K562 (cell line): ENCODE measurements around the gene PLA2G4F. TPM values are rescaled to one million over a fixed set of nuclear protein-coding genes. Genes with fewer than 3 reads are reported as not detected.

Source experiments
- E2F4 ChIP-seq: sonication (generic); formaldehyde crosslinking; IDR thresholded peaks from 2 replicates; pipeline ENCODE4 v1.8.0; 2022; ENCODE audit warnings: mild to moderate bottlenecking, low read depth, missing genetic modification reagents
- ELK1 ChIP-seq: sonication (generic); formaldehyde crosslinking; IDR thresholded peaks from 2 replicates; pipeline ENCODE4 v1.8.1; 2022; ENCODE audit warnings: missing genetic modification reagents
- ILK ChIP-seq: fragments of 450-650 bp; IDR thresholded peaks from 2 replicates; pipeline ENCODE4 v1.6.1; 2016; ENCODE audit warnings: missing genetic modification characterization, low read depth, mild to moderate bottlenecking, missing compliant biosample characterization, moderate library complexity, borderline replicate concordance
- PHTF2 ChIP-seq: fragments of 250-450 bp; sonication (Bioruptor Pico); IDR thresholded peaks from 2 replicates; pipeline ENCODE4 v1.5.0; 2021; ENCODE audit warnings: mild to moderate bottlenecking
- POLR2H ChIP-seq: IDR thresholded peaks from 2 replicates; pipeline ENCODE4 v1.6.1; 2016; ENCODE audit warnings: missing genetic modification characterization, low read depth, mild to moderate bottlenecking, control low read depth, missing compliant biosample characterization, moderate library complexity
- SOX6 ChIP-seq: fragments of 450-650 bp; IDR thresholded peaks from 2 replicates; pipeline ENCODE4 v1.6.1; 2014; ENCODE audit warnings: mild to moderate bottlenecking
- SP1 ChIP-seq: sonication (generic); formaldehyde crosslinking; IDR thresholded peaks from 2 replicates; pipeline ENCODE4 v1.8.1; 2022; ENCODE audit warnings: mild to moderate bottlenecking, missing genetic modification reagents
- ZNF395 ChIP-seq: fragments of 200-800 bp; sonication (Bioruptor generic); IDR thresholded peaks from 2 replicates; pipeline ENCODE4 v1.6.1; 2017; ENCODE audit warnings: missing genetic modification characterization, missing compliant biosample characterization
- polyA plus RNA-seq, 8 experiments: library from polyadenylated mRNA; depleted of rRNA in 4 of 8; stranded (reverse) in 5 of 8; unstranded in 3 of 8; fragments of >200 nt; fragmentation: Nextera tagmentation in 2 of 8; fragmentation: Illumina TruSeq in 1 of 8; extraction: Ambion mirVana in 2 of 8; extraction: Trizol in 1 of 8; gene quantifications; 2 replicates each; pipeline versions ENCODE4 v1.2.1 to v1.2.3, GENCODE V29; 2011 to 2014; ENCODE audit warnings: inconsistent platforms in 1 of 8, missing spikeins in 1 of 8
- total RNA-seq, 7 experiments: library from RNA; depleted of rRNA in 6 of 7; stranded (reverse); fragments of >200 nt in 6 of 7; fragmentation: Illumina TruSeq in 2 of 7; extraction: Trizol in 2 of 7; gene quantifications; 2 replicates each; pipeline versions ENCODE4 v1.2.1 to v1.2.3, GENCODE V29; 2011 to 2021; ENCODE audit warnings: low replicate concordance in 1 of 7
- TF ChIP-seq, protein P1 (sequence below): IDR thresholded peaks from 2 replicates; pipeline ENCODE4 v1.6.1; 2011; ENCODE audit warnings: borderline replicate concordance, low read depth, mild to moderate bottlenecking, moderate library complexity, low read length; ENCODE audit not compliant: insufficient read depth, poor library complexity, severe bottlenecking

PLA2G4F gene
- total and polyA plus RNA-seq, 9 of the 15 experiments (the other 6 are each of a cell fraction or from before 2014, with no cell fraction given): 0.02 TPM; not detected in 8

- no peak for TF ChIP-seq ZNF395
- TF ChIP-seq PHTF2 (CRISPR knock-in tag): no peak
- TF ChIP-seq ILK (tag): no peak
- TF ChIP-seq, protein P1, sequence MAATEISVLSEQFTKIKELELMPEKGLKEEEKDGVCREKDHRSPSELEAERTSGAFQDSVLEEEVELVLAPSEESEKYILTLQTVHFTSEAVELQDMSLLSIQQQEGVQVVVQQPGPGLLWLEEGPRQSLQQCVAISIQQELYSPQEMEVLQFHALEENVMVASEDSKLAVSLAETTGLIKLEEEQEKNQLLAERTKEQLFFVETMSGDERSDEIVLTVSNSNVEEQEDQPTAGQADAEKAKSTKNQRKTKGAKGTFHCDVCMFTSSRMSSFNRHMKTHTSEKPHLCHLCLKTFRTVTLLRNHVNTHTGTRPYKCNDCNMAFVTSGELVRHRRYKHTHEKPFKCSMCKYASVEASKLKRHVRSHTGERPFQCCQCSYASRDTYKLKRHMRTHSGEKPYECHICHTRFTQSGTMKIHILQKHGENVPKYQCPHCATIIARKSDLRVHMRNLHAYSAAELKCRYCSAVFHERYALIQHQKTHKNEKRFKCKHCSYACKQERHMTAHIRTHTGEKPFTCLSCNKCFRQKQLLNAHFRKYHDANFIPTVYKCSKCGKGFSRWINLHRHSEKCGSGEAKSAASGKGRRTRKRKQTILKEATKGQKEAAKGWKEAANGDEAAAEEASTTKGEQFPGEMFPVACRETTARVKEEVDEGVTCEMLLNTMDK: no peak
- TF ChIP-seq ELK1: no peak
- TF ChIP-seq SP1 (CRISPR knock-in tag): no peak
- no peak for TF ChIP-seq POLR2H (tag)
- no peak for TF ChIP-seq E2F4 (CRISPR knock-in tag)
- no peak for TF ChIP-seq SOX6
Observed at GRCh38 chr15:42135351-42135750, 21.1 kb downstream of the PLA2G4F start (continued).
